DMS53 treated with DMSO at 0.1 percent for 48 hours (cell line): ENCODE results near the gene PSMD6.
A peak's percentile ranks its signal among the peaks of the same experiment; 100 is the strongest.

ENCODE experiments used
- DNase-seq: peaks from one replicate; lab custom pipeline; 2025; ENCODE audit not compliant: unreplicated experiment; lab: John Stamatoyannopoulos, UW

PSMD6 gene

DNA sequence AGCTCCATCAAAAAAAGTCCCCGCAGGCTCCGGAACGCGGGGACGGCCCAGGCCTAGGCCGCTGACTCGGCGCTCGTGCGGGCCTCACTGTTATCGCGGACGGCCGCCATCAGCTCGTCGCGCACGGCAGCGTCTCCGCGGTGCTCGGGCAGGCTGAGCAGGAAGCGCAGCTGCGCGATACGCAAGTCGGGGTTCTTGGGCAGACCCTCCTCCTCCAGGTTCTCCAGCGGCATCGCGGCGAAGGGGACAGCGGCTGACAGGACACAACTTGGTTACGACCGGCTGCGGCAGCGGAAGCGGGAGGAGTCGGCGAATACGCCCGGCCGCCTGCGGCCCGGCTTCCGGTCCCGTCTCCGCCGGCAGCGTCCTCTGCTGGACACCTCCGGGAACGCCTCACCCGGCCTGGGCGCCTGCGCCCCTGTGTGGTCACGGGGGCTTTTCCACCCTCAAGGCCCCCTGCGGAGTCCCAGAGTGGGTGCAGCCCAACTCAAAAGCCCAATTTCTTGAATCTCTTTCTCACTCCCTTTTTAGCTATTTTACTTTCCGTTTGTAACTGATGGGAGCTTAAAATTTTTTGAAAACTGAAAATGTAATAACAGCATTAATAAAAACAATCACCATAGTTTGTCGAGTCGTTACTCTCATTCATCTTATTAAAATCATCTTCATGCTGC lies at the start of gene PSMD6:
TSS of gene PSMD6 (minus strand) at position 308 of the 674 bp plus-strand sequence. CDS start at position 233, 75 bp downstream.
- DNase-seq = peak; percentile 18

DNA sequence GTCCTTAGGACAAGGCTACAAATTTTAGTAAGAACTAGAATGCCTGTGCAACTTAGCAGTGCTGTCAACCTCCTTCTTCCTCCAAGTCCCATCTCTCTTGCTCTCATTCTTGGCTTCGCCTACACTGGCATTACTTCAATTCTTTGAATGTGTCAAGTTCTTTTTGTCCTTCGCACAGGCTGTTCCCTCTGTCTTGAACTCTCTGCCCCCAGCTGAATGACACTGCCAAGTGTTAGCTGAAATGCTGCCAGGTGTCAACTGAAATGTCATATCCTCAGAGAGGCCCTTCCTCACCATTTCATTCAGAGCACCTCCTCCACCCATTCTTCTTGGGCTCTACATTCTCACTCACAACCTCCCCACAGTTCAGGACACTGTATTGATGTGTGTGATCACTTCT lies 48.8 kb upstream of the PSMD6 start:
- no peak for DNase-seq

DNA sequence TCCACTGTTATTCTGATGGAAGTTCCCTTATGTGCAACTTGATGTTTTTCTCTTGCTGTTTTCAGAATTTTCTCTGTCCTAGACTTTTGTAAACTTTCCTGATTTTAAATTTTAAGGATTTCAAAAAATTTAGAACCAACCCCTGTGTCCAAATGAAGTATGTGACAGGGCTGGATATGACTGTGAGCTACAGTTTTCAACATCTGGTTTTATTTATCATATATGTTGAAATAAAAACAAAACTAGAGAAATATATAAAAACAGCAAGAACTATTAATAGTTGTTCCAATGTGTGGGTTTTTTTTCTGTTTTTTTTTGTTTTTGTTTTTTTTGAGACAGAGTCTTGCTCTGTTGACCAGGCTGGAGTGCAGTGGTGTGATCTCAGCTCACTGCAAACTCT lies 47.4 kb upstream of the PSMD6 start:
- DNase-seq = no peak

DNA sequence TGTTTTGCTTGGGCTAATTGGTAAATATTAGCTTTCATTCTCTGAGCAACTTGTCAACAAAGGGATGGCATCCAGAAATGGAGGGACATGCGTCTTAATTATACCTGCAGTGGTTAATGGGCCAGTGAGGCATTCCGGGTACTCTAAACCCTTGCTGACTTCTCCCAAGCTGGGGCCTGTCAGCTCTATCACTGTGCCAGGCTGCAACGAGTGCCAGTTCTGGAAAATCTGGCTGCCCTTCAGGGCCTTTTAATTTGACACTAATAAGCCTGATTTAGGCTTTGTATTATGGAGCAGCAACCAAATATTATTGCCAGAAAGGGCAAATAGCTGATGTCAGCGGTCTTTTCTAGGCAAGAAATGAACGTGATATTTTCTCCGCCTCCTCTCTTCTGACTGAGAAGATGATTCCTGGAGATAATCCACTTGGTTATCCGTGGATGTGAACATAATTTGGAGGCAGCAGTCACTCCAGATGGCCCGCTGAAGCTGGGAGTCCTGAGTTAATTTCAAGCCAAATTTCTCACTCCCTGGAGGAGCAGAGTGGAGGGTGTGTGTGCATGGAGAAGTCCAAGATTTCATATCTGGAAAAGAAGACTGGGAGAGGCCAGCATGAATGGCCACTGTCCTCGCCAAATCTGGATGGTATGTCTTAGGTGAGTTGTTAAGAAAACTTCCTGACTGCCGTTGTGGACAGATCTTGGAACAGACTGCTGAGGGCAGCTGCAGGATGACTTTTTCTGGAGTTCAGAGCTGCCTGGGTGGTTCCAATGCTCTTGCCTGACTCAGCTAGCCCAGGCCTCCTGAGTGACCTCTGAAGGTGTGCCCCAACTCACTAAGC lies 44.4 kb upstream of the PSMD6 start:
- no peak for DNase-seq

DNA sequence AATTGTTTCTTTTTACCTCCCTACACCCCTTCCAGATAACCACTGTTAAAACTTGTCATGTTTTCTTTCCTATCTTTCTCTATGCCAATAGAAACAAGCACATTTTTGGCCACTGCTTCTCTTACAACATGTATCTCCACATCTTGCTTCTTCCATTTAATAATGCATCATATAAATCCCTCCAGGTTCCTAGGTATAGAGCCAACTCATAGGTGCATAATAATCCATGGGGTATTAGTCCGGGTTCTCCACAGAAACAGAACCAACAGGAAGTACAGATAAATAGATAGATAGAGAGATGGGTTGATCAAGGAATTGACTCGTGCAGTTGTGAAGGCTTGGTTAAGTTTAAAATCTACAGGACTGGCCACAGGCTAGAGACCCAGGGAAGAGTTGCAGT lies 41.5 kb upstream of the PSMD6 start:
- DNase-seq = no peak

DNA sequence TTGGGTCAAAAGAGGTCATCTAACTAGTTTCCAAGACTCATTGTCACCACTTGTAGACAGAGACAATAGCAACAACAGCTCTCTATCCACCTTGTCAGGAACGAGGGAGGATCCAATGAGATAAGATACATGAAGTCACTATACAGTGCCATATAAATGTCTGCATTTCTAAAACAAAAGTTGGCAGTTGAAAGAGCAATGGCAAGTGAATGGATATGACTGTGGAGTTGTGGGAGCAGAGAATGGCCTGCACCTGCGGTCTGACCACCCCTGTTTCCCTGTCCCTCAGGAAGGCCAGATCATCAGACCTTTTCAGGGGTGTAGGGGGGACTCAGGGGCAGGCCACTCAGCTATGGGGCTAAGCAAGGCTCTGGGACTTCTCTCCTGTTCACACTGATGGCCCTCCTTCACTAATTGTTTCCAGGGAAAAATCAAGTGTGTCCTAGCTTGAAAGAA lies 40.7 kb upstream of the PSMD6 start:
- DNase-seq = no peak

DNA sequence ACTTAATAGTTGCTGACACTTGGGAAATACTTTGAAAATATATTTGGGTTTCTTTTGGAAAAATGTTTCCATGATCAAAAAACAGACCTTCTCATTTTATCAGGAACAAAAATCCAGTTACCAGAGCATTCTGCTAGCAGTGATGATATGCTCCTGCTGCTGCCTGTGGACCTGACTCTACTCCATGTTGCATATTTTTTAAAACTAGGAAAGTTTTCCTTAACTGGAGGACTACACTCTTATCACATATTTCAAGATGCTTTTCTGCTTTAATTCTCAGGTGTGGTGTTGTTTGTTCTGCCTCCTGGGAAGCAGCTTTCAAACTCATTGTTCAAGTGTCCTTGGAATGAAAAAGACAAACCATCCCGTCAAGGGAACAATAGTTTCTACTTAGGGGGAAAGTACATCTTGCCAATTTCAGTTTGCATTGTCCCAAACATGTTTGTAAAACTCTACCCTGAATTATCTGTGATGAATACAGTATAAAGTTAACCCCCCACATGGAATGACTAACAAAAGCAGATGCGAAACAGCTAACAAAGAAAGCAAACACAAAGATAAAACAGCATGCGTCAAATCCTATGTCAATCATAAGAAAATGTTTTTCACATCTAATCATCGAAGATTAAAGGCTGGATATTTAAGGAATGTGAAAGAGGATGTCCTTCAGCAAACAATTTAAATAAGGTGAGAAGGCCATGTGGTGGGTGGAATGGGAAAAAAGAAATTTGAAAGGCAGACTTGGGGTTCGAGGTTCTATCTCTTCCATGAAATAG lies 40.1 kb upstream of the PSMD6 start:
- DNase-seq = no peak

DNA sequence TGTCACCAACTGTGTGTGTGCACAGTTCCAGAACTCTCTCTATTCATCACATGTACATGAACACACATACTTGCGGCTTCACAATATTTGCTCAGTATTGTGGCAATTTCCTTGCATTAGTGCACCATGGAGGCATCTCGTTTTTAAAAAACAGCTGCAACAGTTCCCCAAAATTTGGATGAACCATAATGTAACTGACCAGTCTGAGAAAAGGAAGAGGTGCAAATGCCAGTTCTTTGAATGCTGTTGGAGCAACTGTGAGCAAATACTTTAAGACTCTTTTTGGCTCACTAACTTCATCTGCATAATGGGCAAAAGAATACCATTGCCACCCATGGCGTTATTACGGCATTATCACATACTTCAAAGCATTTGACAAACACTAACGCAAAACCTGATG lies 38.3 kb upstream of the PSMD6 start:
- no peak for DNase-seq

DNA sequence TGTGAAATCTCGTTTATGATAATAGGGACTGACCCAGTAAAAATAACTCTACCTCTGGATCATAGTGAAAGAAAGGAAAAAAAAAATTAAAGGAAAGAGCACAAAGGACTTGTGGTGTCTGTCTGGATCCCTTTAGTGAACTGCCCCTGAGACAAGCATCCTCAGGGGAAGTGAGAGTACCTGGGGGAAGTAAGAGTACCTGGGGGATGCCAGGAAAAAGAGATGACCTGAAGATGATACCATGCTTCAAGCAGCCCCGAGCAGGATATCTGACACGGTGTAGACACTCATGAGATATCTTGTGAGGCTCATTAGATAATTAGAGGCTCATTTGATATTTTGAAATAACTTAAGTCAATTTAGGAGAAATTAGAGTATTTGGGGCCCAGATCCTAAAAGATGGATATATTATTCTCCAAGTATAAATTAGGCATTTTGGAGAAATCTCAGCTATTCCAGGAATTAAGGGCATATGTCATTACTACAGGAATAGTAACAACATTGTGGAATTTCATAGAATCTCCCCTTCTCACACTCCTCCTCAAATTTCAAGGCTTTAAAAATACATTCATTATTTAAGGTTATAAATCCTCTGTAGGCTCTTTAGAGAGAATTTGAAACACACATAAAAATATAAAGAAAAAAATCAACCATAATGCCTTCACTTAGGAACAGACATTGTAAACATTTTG lies 36.3 kb upstream of the PSMD6 start:
- DNase-seq = no peak

DNA sequence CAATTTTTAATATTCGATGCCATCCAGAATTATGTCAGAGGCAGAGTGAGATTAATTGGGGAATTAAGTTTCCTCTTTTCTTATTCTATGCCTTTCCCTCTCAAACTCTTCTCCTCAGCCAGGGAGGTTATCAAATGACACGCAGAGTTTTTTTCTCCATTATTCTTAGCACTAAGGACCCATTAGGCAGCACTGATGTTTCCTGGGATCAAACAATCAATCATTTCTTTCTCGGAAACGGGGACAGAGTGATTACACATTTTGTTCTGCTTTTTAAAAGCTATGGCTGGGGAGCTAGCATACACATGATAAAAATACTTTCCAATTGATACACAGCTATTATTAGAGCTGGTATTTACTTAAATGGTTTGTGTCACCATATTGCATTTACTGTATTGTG lies 35.3 kb upstream of the PSMD6 start:
- DNase-seq = no peak

DNA sequence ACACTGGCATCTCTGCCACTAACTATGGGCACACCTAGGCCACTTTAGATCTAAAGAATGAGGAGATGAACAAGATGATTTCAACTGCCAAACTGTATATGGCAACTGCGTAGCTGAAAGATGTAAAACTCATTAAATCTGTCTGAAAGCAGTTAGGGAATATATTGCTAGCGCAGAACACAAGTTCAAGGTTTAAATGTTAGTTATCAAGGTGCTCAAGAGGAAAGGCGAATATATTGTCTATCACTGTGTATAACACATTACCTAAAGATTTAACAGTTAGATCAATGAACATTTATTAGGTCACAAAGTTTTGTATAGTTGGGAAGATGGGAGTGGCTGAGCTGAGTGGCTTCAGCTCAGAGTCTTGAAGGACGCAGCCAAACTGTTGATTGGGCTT lies 33.9 kb upstream of the PSMD6 start:
- DNase-seq = no peak

DNA sequence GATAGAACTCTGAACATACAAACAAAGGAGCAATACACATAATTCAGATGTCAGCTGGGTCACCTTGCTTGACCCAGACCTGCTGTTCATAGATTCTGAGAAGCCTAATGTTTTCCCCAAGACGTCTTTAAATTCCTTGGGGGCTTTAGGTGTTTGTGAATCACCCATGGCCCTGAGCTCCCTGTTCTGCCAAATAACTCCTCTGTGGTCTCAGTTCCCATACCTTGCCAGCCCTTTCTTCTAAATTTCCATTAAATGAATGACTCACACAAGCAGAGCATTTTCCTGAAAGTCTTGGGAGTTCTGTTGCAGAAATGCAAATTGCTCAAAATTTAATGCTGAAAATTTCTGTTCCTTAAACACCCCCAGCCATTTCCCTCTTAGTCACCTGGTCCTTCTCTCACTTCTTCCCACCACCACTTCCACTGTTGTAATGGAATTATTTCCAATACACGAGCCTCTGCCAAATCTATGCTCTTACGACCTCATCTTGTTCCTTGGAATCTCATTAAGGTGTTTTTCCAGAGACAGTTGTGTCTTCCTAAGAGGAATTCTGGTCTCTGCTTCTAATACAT lies 33.4 kb upstream of the PSMD6 start:
- DNase-seq = no peak

DNA sequence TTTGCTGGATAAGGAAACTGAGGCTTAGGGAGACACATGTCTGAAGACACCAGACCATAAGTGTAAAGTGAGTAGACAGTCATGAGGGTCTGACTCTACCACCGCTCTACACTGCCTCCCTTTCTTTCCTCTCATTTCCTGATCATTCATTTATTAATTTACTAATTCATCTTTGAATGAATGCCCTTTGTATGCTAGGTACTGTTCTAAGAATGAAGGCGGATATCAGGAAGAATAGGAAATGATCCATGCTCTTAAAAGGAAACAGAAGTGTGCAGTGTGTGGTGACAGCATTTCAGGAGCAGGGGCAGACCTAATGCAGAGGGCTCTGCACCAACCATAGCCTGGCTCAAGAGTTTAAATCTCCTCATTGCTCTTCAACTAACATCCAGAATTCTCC lies 31.8 kb upstream of the PSMD6 start:
- DNase-seq = no peak

DNA sequence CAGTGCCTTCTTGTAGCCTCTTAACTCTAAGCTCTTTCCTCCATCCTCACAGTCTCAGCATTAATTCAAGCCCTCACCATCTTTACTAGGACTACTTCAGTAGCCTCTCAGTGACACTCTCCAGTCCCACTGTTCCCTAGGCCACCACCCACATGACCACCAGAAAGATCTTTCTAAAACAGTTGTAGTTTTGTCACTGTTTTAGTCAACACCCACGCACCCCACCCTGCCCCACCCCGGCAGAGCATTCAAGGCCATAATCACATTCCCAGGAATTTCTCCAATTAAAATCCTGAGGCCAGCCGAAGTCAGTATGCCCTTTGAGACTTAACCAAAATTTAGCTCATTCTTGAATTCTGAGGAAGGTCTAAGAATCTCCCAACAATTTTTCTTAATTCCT lies 31.2 kb upstream of the PSMD6 start:
- DNase-seq = no peak

DNA sequence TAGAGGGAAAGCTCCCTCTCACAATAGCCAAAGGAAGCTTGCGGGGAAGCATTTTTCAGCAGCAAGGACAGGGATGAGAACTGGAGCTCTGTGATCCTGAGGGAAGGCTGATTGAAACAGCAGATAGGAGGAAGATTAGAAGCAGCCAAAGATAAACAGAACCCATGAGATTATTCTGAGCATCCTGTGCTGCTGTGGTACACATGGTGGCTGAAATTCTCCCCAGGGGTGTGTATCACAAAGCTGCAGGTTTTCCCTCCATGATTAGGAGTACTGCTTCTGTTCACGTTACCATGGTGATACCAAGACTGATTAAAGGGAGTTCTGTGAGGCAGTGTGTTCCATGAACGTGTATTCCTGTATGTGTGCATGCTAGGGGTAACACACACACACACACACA lies 30.3 kb upstream of the PSMD6 start:
- DNase-seq = no peak

DNA sequence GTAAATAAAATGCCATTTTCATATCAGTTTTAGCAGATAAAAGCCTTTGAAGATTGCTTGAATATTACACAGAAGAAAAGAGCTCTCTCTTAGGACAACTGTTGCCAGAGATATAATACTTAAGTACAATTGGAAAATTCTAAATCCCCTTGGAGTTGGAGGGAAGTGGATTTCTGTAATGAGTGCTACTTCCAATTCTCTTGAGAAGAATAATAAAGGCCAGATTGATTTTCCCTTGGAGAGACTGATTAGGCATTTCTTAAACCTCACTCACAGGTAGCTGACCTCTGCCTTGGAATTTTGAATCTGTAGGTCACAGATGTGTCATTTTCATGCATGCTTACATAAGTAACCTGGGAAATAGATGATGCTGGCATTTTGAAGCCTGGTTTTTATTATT lies 29.8 kb upstream of the PSMD6 start:
- DNase-seq = no peak

DNA sequence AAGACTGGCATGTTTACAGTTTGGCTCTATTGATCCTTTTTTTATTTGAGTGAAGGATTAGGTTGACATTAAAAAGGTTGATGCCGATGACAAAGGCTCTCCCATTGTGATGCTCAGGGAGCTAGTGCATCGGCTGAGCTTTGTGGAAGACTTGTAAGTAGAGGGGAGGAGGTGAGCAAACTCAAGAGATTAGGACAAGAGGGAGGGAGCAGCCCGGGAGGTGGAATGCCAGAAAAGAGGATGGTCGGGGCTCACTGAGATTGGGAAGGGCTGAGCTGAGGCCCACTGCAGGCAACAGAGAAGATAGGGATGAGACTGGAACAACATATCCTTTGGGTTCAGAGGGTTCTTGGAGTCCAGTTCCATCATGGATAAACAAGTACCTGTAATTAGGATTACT lies 26.5 kb upstream of the PSMD6 start:
- DNase-seq = no peak

DNA sequence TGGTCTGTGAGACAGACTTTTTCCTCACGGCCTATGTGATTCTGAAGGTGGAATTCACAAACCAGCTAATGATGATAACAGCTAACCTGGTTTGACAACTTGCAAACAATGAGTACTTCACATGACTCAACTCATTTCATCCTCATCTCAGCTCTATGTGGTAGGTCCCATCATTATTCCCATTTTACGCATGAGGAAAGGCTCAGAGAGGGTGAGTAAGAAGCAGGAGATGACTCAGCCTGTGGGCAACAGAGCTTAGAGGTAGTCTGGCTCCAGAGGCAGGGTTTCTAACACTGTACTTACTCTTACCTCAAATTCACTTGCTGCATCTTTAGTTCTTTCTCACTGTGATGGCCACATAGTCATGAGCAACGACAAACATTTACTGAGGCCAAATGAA lies 25.8 kb upstream of the PSMD6 start:
- DNase-seq = no peak

DNA sequence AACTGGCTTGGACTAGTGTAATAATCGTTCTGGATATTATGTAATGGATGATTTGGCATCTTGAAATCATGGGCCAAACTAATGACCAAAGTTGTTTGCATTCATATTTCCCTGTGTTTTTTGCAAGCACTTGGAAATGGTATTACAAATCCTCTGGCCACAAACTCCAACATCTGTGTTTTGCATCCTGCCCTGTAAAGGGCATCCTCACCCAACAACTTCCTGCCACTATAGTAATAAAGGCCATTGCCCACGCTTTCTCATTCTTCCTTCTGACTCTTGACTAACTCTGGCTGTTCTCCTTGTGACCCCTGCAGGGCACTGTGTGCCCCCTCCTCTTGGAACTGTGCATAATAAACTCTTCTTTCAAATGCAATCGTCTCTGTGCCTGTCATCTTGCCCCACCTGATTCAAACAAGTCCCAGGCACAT lies 25.4 kb upstream of the PSMD6 start:
- DNase-seq = no peak

DNA sequence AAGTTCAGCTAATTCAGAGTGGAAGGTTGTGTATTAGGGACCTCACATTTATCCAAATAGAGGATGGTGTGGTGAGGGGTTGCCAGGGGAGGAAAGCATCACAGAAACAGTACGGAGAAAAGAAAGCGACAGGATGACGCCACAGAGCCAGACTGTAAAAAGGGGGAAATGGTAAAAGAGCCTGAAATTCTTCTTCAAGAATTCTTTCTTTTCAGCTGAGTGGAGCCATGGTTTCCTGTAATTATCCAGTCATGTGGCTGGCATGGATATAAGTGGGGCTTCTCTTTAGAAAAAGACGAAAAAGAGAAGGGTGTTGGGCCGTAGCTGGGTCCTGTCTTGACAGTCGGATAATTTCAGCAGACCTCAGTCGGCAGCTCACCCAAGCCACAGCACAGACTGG lies 24.5 kb upstream of the PSMD6 start:
- DNase-seq = no peak
